GM19324 (cell line): ENCODE results near the gene ZC3H13.
"Not testable (repeated sequence)": the region's sequence is repeated elsewhere in the genome, so short reads cannot be mapped to it uniquely, and the experiment has no call there.

Experiments used
- ATAC-seq: cut with Tn5 transposase; IDR thresholded peaks from one replicate; pipeline ENCODE4 v1.9.1; 2021; ENCODE audit warnings: mild to moderate bottlenecking, moderate library complexity; ENCODE audit not compliant: unreplicated experiment, low FRiP score

The ZC3H13 gene

GRCh38 chr13:46016216-46016615 is 36.3 kb downstream of the ZC3H13 start:
- ATAC-seq, result no peak

GRCh38 chr13:46015366-46015765 is 37.2 kb downstream of the ZC3H13 start:
- no peak for ATAC-seq

DNA sequence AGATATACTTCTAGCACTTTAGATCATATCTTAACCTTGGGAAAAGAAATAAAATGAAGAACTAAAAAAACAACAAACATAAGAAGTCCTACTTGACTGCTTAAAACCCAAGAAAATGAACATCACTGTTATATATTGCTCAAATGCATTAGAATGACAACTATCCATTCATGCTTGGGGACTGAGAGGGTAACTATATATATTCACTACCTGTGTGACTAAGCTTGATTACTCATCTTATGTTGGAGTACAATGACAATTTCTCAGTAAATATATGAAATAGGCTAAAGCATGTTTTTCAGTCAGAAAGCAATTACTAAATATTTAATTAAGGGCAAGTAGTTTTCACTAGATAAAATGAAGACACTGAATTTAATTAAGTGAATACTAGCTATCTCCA is 40.1 kb downstream of the ZC3H13 start:
- ATAC-seq, result no peak

DNA sequence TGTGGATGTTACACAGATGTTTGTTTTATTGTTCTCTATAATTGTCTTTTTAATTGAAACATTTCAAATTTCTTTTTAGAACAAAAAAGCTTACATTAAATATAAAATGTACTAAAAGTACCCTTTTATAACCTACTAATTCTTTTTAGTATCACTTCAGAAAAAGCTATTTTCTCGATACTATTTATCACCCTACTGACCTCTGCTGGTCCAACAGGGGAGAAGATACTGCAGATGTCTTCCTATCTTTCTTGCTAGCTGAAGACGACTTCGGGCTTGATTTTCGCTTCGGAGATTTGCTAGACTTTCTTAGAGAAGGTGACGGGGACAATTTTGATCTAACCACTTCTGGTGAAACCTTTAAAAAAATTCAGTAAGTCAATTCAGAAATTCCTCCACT is 42.4 kb downstream of the ZC3H13 start:
- no peak for ATAC-seq

- ATAC-seq, result no peak
Observed at GRCh38 chr13:46008631-46009030, 43.9 kb downstream of the ZC3H13 start.

GRCh38 chr13:46006688-46007452 is 45.7 kb downstream of the ZC3H13 start:
- no peak for ATAC-seq

- no peak for ATAC-seq
Observed at GRCh38 chr13:46004491-46004890, 48.1 kb downstream of the ZC3H13 start.

DNA sequence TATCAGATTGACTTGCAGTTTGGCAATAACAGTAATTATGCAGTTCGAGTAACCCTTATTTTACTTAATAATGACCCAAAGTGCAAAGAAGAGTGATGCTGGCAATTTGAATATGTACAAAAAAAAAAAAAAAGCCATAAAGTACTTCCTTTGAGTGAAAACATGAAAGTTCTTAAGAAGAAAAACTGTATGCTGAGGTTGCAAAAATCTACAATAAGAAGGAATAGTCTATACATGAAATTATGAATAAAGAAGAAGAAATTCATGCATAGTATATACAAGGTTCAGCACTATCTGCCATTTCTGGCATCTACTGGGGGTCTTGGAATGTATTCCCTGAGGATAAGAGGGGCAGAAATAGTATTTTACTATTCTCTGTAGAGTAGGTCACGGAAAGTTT is 55.9 kb downstream of the ZC3H13 start:
- ATAC-seq, result no peak

- no peak for ATAC-seq
Observed at GRCh38 chr13:45995245-45995644, 57.3 kb downstream of the ZC3H13 start.

GRCh38 chr13:45994752-45995151 is 57.8 kb downstream of the ZC3H13 start:
- ATAC-seq, result no peak

DNA sequence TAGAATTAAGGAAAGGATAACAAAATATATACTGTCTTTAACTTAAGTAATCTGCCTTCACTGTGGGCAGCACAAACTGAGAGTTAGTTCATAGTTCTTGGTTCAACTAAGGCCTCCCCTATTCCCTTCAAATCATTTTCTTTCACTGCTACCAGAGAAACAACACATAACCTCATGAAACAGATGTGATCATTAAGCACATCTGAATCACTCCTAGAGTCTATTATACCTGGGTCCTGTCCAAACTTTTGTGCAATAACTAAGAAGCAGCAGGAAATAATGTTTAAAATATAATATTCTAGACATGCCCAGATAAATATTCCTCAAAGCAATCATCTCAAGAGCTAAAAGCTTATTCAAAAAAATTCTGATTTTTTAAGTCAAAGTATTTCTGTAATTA is 62.9 kb downstream of the ZC3H13 start:
- ATAC-seq, result no peak

GRCh38 chr13:45981127-45981526 is 71.4 kb downstream of the ZC3H13 start:
- not testable (repeated sequence) for ATAC-seq

GRCh38 chr13:45975337-45975736 is 77.2 kb downstream of the ZC3H13 start:
- ATAC-seq, result no peak

GRCh38 chr13:45974500-45974899 is 78.0 kb downstream of the ZC3H13 start:
- ATAC-seq, result no peak

DNA sequence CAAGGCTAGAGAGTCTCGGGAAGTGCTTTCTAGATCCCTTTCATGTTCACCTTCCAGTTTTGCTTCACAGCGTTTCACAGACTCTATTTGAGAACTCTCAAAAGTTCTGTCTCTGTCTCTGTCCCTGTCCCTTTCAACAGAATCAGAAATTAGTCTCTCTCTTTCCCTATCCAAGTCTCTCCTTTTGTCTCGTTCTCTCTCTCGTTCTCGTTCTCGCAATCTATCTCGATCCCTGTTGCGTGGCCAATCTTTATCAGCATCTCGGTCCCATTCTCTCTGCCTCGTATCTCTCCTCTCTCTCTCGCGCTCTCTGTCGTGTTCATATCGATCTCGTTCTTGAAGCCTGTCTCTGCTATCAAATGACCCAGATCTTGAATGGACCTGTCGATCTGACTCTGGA is 85.0 kb downstream of the ZC3H13 start:
- no peak for ATAC-seq

- no peak for ATAC-seq
Observed at GRCh38 chr13:45966715-45967114, 85.8 kb downstream of the ZC3H13 start.

- no peak for ATAC-seq
Observed at GRCh38 chr13:45961468-45961867, 91.1 kb downstream of the ZC3H13 start.

GRCh38 chr13:45954836-45955800 is 97.4 kb downstream of the ZC3H13 start:
- no peak for ATAC-seq

DNA sequence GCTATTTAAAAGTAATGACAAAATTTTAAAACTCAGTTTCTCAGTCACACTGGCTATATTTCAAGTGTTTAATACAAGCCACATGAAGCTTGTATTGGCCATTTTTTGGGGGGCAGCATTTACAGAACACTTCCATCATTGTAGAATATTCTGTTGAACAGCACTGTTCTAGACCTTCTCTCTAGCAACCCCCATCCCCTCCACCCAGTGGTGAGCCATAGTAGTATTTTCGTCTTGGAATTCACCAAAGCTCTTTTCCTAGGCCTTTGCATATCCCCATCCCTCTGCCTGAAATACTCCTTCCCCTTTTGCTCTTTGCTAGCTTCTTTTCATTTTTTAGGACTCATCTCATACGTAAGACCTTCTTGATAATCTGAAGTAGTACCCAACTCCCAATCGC is 99.5 kb downstream of the ZC3H13 start:
- ATAC-seq, result no peak

DNA sequence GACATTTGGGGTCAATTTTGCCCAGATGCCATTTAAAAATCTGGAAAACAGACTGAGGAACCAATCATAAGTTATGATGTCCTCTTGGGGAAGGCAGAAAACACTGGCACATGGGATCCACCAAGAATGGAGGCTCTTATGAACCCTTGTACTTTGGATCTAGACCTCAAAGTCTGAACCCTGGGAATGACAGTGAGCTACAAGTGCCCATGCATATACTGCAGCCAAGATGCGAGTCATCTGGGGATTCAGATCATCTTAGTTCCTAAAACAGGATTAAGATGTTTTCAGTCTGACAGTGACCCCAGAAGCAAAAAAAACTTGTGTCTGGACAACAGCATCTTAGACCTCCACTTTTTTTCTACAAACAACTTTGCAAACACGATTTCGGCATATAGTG is 100.8 kb downstream of the ZC3H13 start:
- no peak for ATAC-seq

DNA sequence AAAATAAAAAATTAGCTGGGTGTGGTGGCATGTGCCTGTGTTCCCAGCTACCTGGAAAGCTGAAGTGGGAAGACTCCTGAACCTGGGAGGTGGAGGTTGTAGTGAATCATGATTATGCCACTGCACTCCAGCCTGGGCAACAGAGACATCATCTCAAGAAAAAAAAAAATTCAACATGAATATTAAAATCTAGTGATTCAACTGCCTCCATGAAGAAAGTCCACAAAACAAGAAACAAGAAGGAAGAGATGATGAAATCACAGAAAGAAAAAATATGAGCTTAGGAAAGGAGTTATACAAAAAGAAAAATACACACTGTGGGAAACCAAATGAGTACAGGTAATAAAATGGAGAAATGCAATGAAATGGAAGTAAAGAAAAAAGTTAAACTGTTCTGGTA is 101.4 kb downstream of the ZC3H13 start:
- no peak for ATAC-seq
